Sciatic nerve (tissue), 2 donors: ENCODE data around the gene REG3A. TPM values are rescaled to one million over a fixed set of nuclear protein-coding genes. Genes with fewer than 3 reads are reported as not detected.

Experiments used
- ATAC-seq: fragments of 200-7000 bp; cut with Tn5 transposase; one replicate; pipeline ENCODE4 v1.9.1; 2020; ENCODE audit warnings: mild to moderate bottlenecking, moderate library complexity
- DNase-seq: peaks from one replicate; pipeline ENCODE4 v3.0.0-alpha.2; 2020; ENCODE audit warnings: low spot score
- intact Hi-C: fragments of 100-400 bp; cut with DNase I; formaldehyde crosslinking; loops from one replicate; pipeline ENCODE4 v1.14.2; 2022
- total RNA-seq: library from RNA; stranded (reverse); fragmentation: NEBNext Ultra II Directional; extraction: Animal tissue kit (Norgen Biotek cat#: 25700); gene quantifications from one replicate; pipeline ENCODE4 v1.2.1, GENCODE V29; 2021
- donor health status: DM: no; HTN: no; CAD: no.
- donor health status: DM: no; HTN: no; CAD: no.

REG3A gene
- total RNA-seq: 2.3 TPM

GRCh38 chr2:79159653-79160052 lies at the start of gene REG3A:
REG3A (minus strand) TSS chr2:79159753; CDS start chr2:79159405, 348 bp downstream.
- intact Hi-C loops: no loop called here
- no peak for ATAC-seq
- DNase-seq: no peak

- intact Hi-C loops: no loop called here
- no peak for ATAC-seq
Measured at GRCh38 chr2:79200762-79201161, 41.2 kb upstream of the REG3A start.

GRCh38 chr2:79191816-79192215 lies 32.3 kb upstream of the REG3A start:
- DNase-seq (no peak), ATAC-seq (no peak)
- intact Hi-C loops: no loop called here

More at GRCh38 chr2:79200762-79201161, 41.2 kb upstream of the REG3A start:
- no peak for DNase-seq

GRCh38 chr2:79191081-79191480 lies 31.5 kb upstream of the REG3A start:
- no peak for DNase-seq
- ATAC-seq: no peak
- intact Hi-C loops: no loop called here

DNA sequence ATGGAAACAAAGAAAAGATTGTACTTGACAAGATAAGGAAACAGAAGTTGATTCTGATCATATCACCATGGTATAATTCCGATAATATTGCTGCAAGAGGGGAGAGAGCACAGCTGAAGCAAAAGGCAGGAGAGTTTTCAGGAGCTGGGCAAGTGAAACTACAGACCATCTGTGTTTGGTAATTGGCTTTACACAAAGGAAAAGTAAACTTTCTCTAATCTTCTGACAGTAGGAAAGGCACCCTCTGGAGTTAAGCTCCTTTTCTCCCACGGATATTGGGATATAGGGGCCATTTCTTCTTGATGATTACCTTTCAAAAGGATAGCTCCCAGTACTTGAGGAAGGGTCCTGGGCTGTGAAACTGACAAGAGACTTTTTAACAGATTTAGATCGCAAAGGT lies 29.9 kb upstream of the REG3A start:
- intact Hi-C loops: loop anchor here (2.0 kb wide), 1 partner anchor 43 kb away; no protein-coding TSS in a partner anchor
- ATAC-seq: no peak
- DNase-seq: no peak

GRCh38 chr2:79181617-79182016 lies 22.1 kb upstream of the REG3A start:
- intact Hi-C loops: no loop called here
- no peak for DNase-seq
- no peak for ATAC-seq

GRCh38 chr2:79180092-79180491 lies 20.5 kb upstream of the REG3A start:
- DNase-seq (no peak), ATAC-seq (no peak)
- intact Hi-C loops: no loop called here

DNA sequence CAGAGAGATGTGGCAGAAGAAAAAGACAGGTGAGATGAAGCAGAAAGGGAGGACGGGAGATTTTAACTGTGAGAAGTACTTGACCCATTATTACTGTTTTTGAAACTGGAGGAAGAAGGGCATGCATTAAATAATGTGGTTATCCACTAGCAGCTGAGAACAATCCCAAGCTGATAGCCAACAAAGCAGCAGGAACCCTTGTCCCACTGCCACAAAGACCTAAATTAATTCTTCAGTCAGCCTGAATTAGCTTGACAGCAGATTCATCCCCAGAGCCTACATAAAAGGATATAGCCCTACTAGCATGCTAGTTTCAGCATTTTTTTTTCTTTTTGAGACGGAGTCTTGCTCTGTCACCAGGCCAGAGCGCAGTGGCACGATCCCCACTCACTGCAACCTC lies 19.5 kb upstream of the REG3A start:
- ATAC-seq: no peak
- intact Hi-C loops: no loop called here
- no peak for DNase-seq

GRCh38 chr2:79178076-79178674 lies 18.6 kb upstream of the REG3A start:
- ATAC-seq (no peak), DNase-seq (no peak)
- intact Hi-C loops: no loop called here

DNA sequence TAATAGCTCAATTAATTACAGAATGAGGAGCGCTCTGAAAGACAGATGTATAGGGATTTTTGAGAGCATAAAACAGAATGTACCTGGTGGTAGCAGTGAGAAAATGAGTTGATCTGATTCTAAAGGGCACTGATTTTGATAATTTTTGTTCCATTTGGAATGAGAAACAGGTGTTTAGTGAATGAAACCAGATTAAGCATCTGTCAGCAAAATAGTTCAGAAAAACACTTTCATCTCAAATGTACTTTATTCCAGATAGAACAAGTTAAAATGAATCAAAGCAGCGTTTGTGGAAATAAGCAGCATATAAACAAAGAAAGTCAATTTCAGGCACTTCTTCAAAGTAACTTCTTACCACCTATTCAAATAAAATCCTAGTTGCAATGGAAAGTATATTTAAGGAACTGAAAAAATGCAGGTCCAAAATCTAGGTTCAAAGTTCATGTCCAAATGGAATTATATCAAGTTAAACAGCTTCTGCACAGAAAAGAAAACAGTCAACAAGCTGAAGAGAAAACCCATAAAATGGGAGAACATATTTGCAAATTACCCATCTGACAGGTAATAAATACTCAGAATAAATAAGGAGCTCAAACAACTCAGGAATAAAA lies 11.9 kb upstream of the REG3A start:
- DNase-seq: no peak
- intact Hi-C loops: no loop called here
- ATAC-seq: no peak

DNA sequence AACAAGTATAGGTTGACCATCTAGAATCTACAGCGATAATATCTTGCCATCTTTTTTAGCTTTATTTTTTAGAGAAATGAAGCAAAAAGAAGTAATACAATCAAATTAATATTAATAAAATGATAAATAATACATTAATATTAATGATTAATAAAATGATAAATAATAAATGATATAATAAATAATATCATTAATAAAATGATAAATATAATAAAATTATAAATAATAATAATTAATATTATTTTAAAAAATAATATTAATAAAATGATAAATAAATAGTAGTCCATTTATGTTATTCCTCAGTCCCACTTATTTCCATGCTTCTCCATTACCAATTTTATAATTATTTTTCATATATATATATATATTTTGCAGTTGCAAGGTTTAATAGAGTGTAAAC lies 3.2 kb upstream of the REG3A start:
- intact Hi-C loops: no loop called here
- DNase-seq: no peak
- ATAC-seq: no peak

DNA sequence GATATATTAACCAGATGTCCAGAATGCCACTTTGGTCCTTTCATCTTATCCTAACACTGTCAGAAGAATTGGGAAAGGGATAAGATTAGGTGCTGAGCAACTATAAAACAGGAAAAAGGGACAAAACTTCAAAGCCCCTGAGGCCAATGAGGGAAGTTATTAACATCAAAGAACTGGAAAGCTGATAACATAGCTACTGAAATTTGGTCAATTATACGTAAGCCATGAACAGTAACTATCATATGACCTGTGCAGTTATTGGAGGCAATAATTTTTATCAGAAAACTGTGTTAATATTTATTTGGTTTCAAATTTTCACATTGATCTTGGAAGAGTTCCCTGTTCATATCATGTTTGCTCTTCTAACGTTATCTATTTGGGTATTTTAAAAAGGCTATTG lies 2.6 kb upstream of the REG3A start:
- DNase-seq (no peak), ATAC-seq (no peak)
- intact Hi-C loops: no loop called here

- intact Hi-C loops: no loop called here
- ATAC-seq: no peak
- DNase-seq: no peak
Measured at GRCh38 chr2:79159030-79159429, 523 bp downstream of the REG3A start.

DNA sequence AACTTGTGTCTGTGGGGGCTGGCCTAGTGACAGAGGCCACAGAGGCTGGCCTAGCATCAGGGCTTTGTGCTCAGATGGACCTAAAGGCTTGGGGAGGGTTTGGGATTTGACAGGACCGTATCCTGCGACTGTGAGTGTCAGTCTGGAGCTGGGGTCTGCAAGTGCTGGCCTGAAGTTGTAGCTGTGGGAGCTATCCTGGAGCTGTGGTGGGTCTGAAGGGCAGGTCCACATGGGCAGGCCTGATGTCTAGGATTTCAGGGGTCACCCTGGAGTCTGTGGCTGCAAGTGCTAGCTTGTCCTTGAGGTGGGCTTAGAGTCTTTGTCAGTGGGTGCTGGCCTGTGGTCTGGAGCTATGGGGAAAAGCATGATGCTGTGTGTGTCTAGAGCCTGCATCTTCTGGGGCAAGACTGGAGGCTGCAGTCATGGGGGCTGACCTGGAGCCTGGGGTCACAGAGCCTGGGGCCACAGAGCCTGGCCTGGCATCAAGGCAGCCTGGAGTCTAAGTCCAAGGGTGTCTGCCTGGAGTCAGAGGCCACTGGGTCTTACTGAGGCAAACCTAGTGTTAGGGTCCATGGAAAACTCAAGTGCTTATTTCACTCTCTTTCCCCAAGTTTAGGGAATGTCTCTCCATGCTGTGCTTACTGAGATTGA lies 3.6 kb downstream of the REG3A start:
- no peak for DNase-seq
- ATAC-seq: no peak
- intact Hi-C loops: no loop called here

DNA sequence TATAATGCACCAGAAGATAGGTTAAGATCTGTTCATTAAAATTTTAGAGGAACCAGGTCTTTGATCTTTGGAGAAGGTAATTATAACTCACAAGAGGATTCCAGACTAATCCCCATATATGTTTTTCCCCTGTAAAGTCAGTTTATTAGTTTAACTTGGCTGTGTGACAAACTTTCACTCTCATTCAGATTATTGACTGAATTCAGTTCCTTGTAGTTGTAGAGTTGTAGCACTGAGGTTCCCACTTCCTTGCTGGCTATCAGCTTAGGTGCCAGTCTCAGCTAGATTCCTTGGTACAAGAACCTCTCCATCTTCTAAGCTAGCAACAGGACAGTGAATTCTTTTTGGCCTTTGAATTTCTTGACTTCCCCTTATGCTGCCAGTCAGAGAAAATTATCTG lies 20.1 kb downstream of the REG3A start:
- no peak for DNase-seq
- ATAC-seq: no peak
- intact Hi-C loops: no loop called here

- no peak for DNase-seq
- no peak for ATAC-seq
- intact Hi-C loops: no loop called here
Measured at GRCh38 chr2:79138385-79138784, 21.2 kb downstream of the REG3A start.

DNA sequence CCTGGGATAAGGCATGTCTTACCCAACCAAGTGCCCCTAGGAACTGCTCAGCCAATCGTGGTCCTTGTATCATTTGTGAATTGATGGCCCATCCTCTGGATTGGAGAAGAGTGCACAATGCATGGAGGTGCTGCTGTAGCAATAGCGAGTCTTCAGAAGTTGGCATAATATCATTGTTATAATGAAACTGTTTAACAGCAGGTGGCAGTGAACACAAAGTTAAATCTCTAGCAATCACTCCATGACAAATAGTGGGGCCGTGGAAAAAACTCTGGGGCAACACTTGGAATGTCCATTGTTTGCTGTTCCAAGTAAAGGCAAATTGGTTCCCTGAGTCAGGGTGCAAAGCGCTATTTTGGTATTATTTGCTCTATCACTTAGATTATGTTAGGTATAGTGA lies 27.9 kb downstream of the REG3A start:
- no peak for ATAC-seq
- intact Hi-C loops: no loop called here
- no peak for DNase-seq

DNA sequence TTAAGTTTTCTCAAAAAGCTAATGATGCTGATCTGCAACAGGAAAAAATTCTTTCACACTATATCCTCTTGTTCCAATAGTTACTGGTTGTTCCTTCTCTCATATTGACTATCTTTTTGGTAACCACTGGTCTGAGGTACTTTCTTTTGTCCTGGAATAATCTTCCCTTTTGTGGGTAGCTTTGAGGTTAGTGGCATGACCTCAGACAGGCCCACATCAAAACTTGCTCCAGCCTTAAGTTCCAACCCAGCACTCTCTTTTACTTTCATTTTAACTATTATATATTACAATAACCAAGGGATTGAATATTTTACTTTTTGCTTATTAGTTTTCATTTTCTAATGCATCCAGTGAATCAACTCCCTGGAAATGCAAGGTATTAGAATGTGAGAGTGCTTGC lies 29.7 kb downstream of the REG3A start:
- DNase-seq: no peak
- ATAC-seq: no peak
- intact Hi-C loops: no loop called here

- intact Hi-C loops: no loop called here
- DNase-seq (no peak), ATAC-seq (no peak)
Measured at GRCh38 chr2:79129260-79129659, 30.3 kb downstream of the REG3A start.

DNA sequence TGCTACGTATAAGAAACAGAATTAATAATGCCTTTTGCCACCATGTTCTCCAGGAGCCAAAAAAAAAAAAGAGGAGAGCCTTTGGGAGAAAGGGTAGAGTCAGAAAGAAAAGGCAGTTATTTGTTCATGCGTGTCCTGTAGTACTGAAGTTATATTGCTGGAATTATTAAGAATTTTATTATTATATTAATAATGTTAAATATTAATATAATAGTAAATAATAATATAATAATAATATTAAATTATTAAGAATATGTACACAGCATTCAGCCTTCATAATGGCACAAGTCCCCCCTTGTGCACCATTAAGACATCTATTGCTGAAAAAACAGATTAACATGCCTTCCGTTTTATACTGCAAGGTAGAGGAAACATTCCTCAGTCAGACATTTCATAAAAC lies 31.1 kb downstream of the REG3A start:
- DNase-seq (no peak), ATAC-seq (no peak)
- intact Hi-C loops: no loop called here

DNA sequence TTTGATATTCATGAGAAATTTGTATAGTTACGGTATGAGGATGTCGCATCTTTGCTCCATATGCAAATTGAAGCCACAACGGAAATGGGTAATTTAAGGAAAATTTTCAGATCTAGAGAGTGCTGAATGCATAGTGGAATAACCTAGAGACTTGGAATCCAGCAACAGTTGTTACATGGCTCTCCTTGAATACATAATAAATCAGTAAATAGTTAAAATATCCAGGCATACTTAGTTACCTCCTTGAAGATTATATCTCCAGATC lies 33.9 kb downstream of the REG3A start:
- intact Hi-C loops: no loop called here
- ATAC-seq: no peak
- no peak for DNase-seq
